HepG2 (cell line): Measurements from ENCODE around the gene FNBP1L. TPM values are rescaled to one million over a fixed set of nuclear protein-coding genes. Genes with fewer than 3 reads are reported as not detected.

Source experiments
- ATAC-seq: fragments of 200-7000 bp; cut with Tn5 transposase; 3 replicates; pipeline ENCODE4 v1.9.1; 2020; ENCODE audit warnings: mild to moderate bottlenecking, moderate library complexity
- BruUV-seq: library from RNA; stranded (reverse); fragments of 400-500 nt; replicated peaks from 2 replicates; lab custom pipeline; 2021; lab: Mats Ljungman, UMichigan
- CTCF ChIA-PET: fragments of 300-600 bp; formaldehyde crosslinking; extraction: SDS; loops from one replicate; lab custom pipeline; 2021; ENCODE audit warnings: low total read pairs, inconsistent platforms, low intra/inter-chr PET ratio; lab: Yijun Ruan, JAX
- POLR2A ChIA-PET: fragments of 350-600 bp; sonication (Branson Sonifier 250); formaldehyde crosslinking; loops from one replicate; lab custom pipeline; 2020; ENCODE audit warnings: antibody characterized with exemption, inconsistent platforms; lab: Yijun Ruan, JAX
- DNase-seq: peaks from one replicate; pipeline ENCODE4 v3.0.0-alpha.2; 2015; ENCODE audit warnings: low spot score
- FAIRE-seq: peaks from 3 replicates; lab custom pipeline; 2011; peaks lifted over from hg19 to GRCh38; lab: Jason Lieb, UNC
- H2AFZ ChIP-seq: one replicate; pipeline ENCODE4 v1.6.1; 2011; ENCODE audit warnings: low read length, inconsistent platforms
- H3K27ac ChIP-seq: fragments of 300-600 bp; 3 replicates; pipeline ENCODE4 v1.8.0; 2011; ENCODE audit warnings: mixed run types, mild to moderate bottlenecking, mixed read lengths, low read length, inconsistent platforms; ENCODE audit not compliant: insufficient read depth; ENCODE audit errors: extremely low read length
- H3K27me3 ChIP-seq, 2 experiments: fragments of 200-600 bp in 1 of 2; 2 replicates in 1 of 2; 3 replicates in 1 of 2; pipeline versions ENCODE4 v1.6.0 to v1.8.0; 2011; ENCODE audit warnings: low read length in 2 of 2, mild to moderate bottlenecking in 2 of 2, moderate library complexity in 2 of 2, inconsistent platforms in 1 of 2; ENCODE audit not compliant: insufficient read depth in 2 of 2, control insufficient read depth in 1 of 2
- H3K36me3 ChIP-seq, 2 experiments: fragments of 200-600 bp in 1 of 2; replicated peaks in 1 of 2; 2 replicates in 1 of 2; 3 replicates in 1 of 2; pipeline versions ENCODE4 v1.5.1 to v1.8.0; 2011; ENCODE audit warnings: low read length in 2 of 2, inconsistent platforms in 1 of 2; ENCODE audit not compliant: insufficient read depth in 2 of 2, control insufficient read depth in 1 of 2
- H3K4me1 ChIP-seq: 2 replicates; pipeline ENCODE4 v1.5.1; 2012; ENCODE audit warnings: low read length, inconsistent platforms; ENCODE audit not compliant: insufficient read depth
- H3K4me2 ChIP-seq: 2 replicates; pipeline ENCODE4 v1.6.0; 2011; ENCODE audit warnings: low read depth, low read length, inconsistent platforms
- H3K4me3 ChIP-seq, 3 experiments: fragments of 200-600 bp in 1 of 3; sonication (generic), shearing (Covaris generic) in 1 of 3; replicated peaks in 1 of 3; 2 replicates each; pipeline ENCODE4 v1.5.1; 2011 to 2016; ENCODE audit warnings: low read length in 3 of 3, inconsistent platforms in 2 of 3, low read depth in 2 of 3, mild to moderate bottlenecking in 2 of 3, control low read depth in 1 of 3, mixed read lengths in 1 of 3; ENCODE audit not compliant: insufficient read depth in 1 of 3
- H3K79me2 ChIP-seq: one replicate; pipeline ENCODE4 v1.6.1; 2011; ENCODE audit warnings: low read length, inconsistent platforms; ENCODE audit not compliant: insufficient read depth
- H3K9ac ChIP-seq: 2 replicates; pipeline ENCODE4 v1.6.0; 2011; ENCODE audit warnings: mild to moderate bottlenecking, low read depth, low read length, inconsistent platforms; ENCODE audit not compliant: insufficient read depth
- H3K9me3 ChIP-seq: 2 replicates; pipeline ENCODE4 v1.5.1; 2012; ENCODE audit warnings: mild to moderate bottlenecking, low read length
- H4K20me1 ChIP-seq: 2 replicates; pipeline ENCODE4 v1.6.0; 2011; ENCODE audit warnings: inconsistent platforms, mild to moderate bottlenecking, low read length, moderate library complexity; ENCODE audit not compliant: insufficient read depth
- EP300 ChIP-seq, 3 experiments: sonication (generic) in 1 of 3; formaldehyde crosslinking in 1 of 3; IDR thresholded peaks; 2 replicates each; pipeline versions ENCODE4 v1.5.1 to v1.6.1; 2011 to 2020; ENCODE audit warnings: low read depth in 2 of 3, low read length in 2 of 3, borderline replicate concordance in 1 of 3, improper control_type of control experiment in 1 of 3, mild to moderate bottlenecking in 1 of 3, missing genetic modification reagents in 1 of 3, moderate library complexity in 1 of 3
- IRF2 ChIP-seq: IDR thresholded peaks from 2 replicates; pipeline ENCODE4 v1.6.1; 2018; ENCODE audit warnings: missing genetic modification reagents, missing compliant biosample characterization
- MYPOP ChIP-seq: sonication (generic); formaldehyde crosslinking; IDR thresholded peaks from 2 replicates; pipeline ENCODE4 v1.8.1; 2023; ENCODE audit warnings: mild to moderate bottlenecking, moderate library complexity, missing genetic modification reagents
- PCBP2 ChIP-seq: fragments of 200-400 bp; formaldehyde crosslinking; optimal IDR thresholded peaks from 2 replicates; pipeline ENCODE3; 2018; ENCODE audit warnings: low read length, low read depth; ENCODE audit not compliant: poor library complexity, severe bottlenecking
- REL ChIP-seq: sonication (generic); formaldehyde crosslinking; conservative IDR thresholded peaks from 2 replicates; pipeline ENCODE4 v1.8.0; 2022; ENCODE audit warnings: mild to moderate bottlenecking, missing genetic modification reagents, moderate library complexity
- ZFP62 ChIP-seq: sonication (generic); formaldehyde crosslinking; IDR thresholded peaks from 2 replicates; pipeline ENCODE4 v1.4.0; 2020; ENCODE audit warnings: missing genetic modification reagents
- ZNF329 ChIP-seq: sonication (generic); formaldehyde crosslinking; IDR thresholded peaks from 2 replicates; pipeline ENCODE4 v1.9.0; 2021; ENCODE audit warnings: low read depth, mild to moderate bottlenecking, missing genetic modification reagents
- ZNF350 ChIP-seq: sonication (generic); formaldehyde crosslinking; IDR thresholded peaks from 2 replicates; pipeline ENCODE4 v1.4.0; 2020; ENCODE audit warnings: mild to moderate bottlenecking, low read depth, missing genetic modification reagents, borderline replicate concordance
- ZNF639 ChIP-seq: conservative IDR thresholded peaks from 2 replicates; pipeline ENCODE4 v1.6.1; 2018; ENCODE audit warnings: missing genetic modification reagents
- WGBS: methylation state at CpG from one replicate; pipeline ENCODE4 v1.1.6; 2017; ENCODE audit warnings: low lambda C conversion rate; 5-methylcytosine and 5-hydroxymethylcytosine counted together
- in situ Hi-C: cut with HindIII; loops from 2 replicates; pipeline ENCODE4 v1.10.0; 2017; ENCODE audit warnings: low pct_unique_long_range_greater_than_20kb; ENCODE audit not compliant: extremely low pct_ligation_motif_present
- intact Hi-C: fragments of 100-400 bp; cut with micrococcal nuclease; formaldehyde crosslinking; loops from one replicate; pipeline ENCODE4 v1.10.0; 2022; ENCODE audit not compliant: unreplicated experiment
- polyA plus RNA-seq, 8 experiments: library from polyadenylated mRNA; depleted of rRNA in 3 of 8; stranded (reverse) in 7 of 8; unstranded in 1 of 8; fragments of >200 nt; fragmentation: Illumina TruSeq in 4 of 8; extraction: Trizol in 4 of 8; gene quantifications; 2 replicates each; pipeline versions ENCODE4 v1.2.1 to v1.2.3, GENCODE V29; 2011 to 2016; ENCODE audit warnings: low read depth in 4 of 8, missing spikeins in 1 of 8, mixed read lengths in 1 of 8; ENCODE audit not compliant: insufficient read depth in 1 of 8
- total RNA-seq, 5 experiments: library from RNA; depleted of rRNA; stranded (reverse); fragments of >200 nt; fragmentation: Illumina TruSeq; extraction: Trizol; gene quantifications; 2 replicates each; pipeline ENCODE4 v1.2.3, GENCODE V29; 2016; ENCODE audit warnings: low read depth in 1 of 5

FNBP1L gene
- total and polyA plus RNA-seq, 2 of the 13 experiments (the other 11 are each of a cell fraction or from before 2014, with no cell fraction given), result 24.1 to 27.1 TPM

GRCh38 chr1:93414749-93415148, 33.2 kb upstream of the FNBP1L start (continued):
- TF ChIP-seq IRF2 (no peak), ZFP62 (CRISPR knock-in tag) (no peak)

GRCh38 chr1:93415296-93415695, 32.6 kb upstream of the FNBP1L start:
- Histone ChIP-seq H3K27ac (no peak overlapping the region), H3K9me3 (no peaks in the 10 kb centered on the region), H4K20me1 (no peaks in the 10 kb centered on the region), H3K4me1 (0 out of 2 replicates have a peak, but pooled peaks cover 6% of the 10 kb centered on the region), H3K79me2 (no peaks in the 10 kb centered on the region), H3K36me3 (no peaks in the 10 kb centered on the region), H3K27me3 (peaks cover 0 to 5% of the 10 kb centered on the region in 2 experiments; a peak in 2 of 5 replicates), H2AFZ (no peak overlapping the region), H3K4me3 (no peak overlapping the region), H3K9ac (no peak overlapping the region), H3K4me2 (no peak overlapping the region)
- ChIA-PET POLR2A (no interaction called here), CTCF (no interaction called here)
- FAIRE-seq (no peak), ATAC-seq (no peak), DNase-seq (no peak)
- in situ Hi-C loops (no loop called here), intact Hi-C loops (no loop called here)
- no peak for TF ChIP-seq PCBP2
- no peak for TF ChIP-seq REL
- TF ChIP-seq ZNF350 (CRISPR knock-in tag), result no peak
- no peak for TF ChIP-seq EP300 (IDR thresholded peaks at IDR 0.05; ENCODE audit: low read depth in 2 of 2, low read length in 2 of 2)
- TF ChIP-seq EP300 (CRISPR knock-in tag; IDR thresholded peaks at IDR 0.05; ENCODE audit: borderline replicate concordance), result no peak
- TF ChIP-seq ZNF639 (CRISPR knock-in tag), result no peak
- no peak for TF ChIP-seq ZNF329 (CRISPR knock-in tag)
- no peak for TF ChIP-seq MYPOP (CRISPR knock-in tag)
- BruUV-seq, result no TSS peak
- WGBS, result 30% methylated on average over 3 of the region's 3 CpGs
